Kidney (tissue), 14 donors: ENCODE data around the gene ZBTB42. TPM values are rescaled to one million over a fixed set of nuclear protein-coding genes. Genes with fewer than 3 reads are reported as not detected.
A peak's percentile ranks its signal among the peaks of the same experiment; 100 is the strongest.

Experiments
- DNase-seq, 5 donors: peaks; one replicate each; pipeline ENCODE4 v3.0.0-alpha.2; 2013 to 2020
- FAIRE-seq: peaks from 2 replicates; lab custom pipeline; 2012; peaks lifted over from hg19 to GRCh38; lab: Jason Lieb, UNC
- H3K27ac ChIP-seq, 2 donors: one replicate each; pipeline ENCODE4 v1.7.0; 2013; ENCODE audit warnings: low read depth in 2 of 2, low read length in 2 of 2, inconsistent platforms in 1 of 2
- H3K27me3 ChIP-seq: one replicate; pipeline ENCODE4 v1.7.1; 2013; ENCODE audit warnings: low read length, inconsistent platforms; ENCODE audit not compliant: control insufficient read depth, insufficient read depth
- H3K36me3 ChIP-seq, 3 donors: one replicate each; pipeline versions ENCODE4 v1.7.0 to v1.7.1; 2013; ENCODE audit warnings: low read length in 3 of 3, control low read depth in 1 of 3, inconsistent platforms in 1 of 3; ENCODE audit not compliant: insufficient read depth in 3 of 3, control insufficient read depth in 2 of 3
- H3K4me1 ChIP-seq, 3 donors: one replicate each; pipeline versions ENCODE4 v1.7.0 to v1.7.1; 2013; ENCODE audit warnings: low read length in 3 of 3, inconsistent platforms in 1 of 3, low read depth in 1 of 3; ENCODE audit not compliant: control insufficient read depth in 2 of 3, insufficient read depth in 2 of 3
- H3K4me3 ChIP-seq, 3 donors: one replicate each; pipeline versions ENCODE4 v1.7.0 to v1.8.1; 2013; ENCODE audit warnings: low read length in 3 of 3, control low read depth in 1 of 3, inconsistent platforms in 1 of 3
- H3K9ac ChIP-seq, 3 donors: one replicate each; pipeline versions ENCODE4 v1.7.0 to v1.7.1; 2013; ENCODE audit warnings: low read length in 3 of 3, control low read depth in 1 of 3, inconsistent platforms in 1 of 3
- H3K9me3 ChIP-seq, 3 donors: one replicate each; pipeline versions ENCODE4 v1.7.0 to v1.7.1; 2013; ENCODE audit warnings: low read length in 3 of 3, control low read depth in 1 of 3, inconsistent platforms in 1 of 3; ENCODE audit not compliant: control insufficient read depth in 2 of 3, insufficient read depth in 1 of 3
- CTCF ChIP-seq: IDR thresholded peaks from 3 replicates; pipeline ENCODE4 v1.5.1; 2012; ENCODE audit warnings: mild to moderate bottlenecking, moderate library complexity, borderline replicate concordance; ENCODE audit not compliant: insufficient read depth; ENCODE audit errors: extremely low read depth
- intact Hi-C: fragments of 100-400 bp; cut with DNase I; formaldehyde crosslinking; loops from one replicate; pipeline ENCODE4 v1.11.1; 2022
- polyA plus RNA-seq: library from polyadenylated mRNA; stranded (reverse); fragments of 350-450 nt; fragmentation: Illumina TruSeq; extraction: RNeasy Lipid Tissue Mini Kit (QIAGEN cat#74804); gene quantifications from one replicate; pipeline ENCODE4 v1.2.3, GENCODE V29; 2014; ENCODE audit warnings: low read depth, low replicate concordance; ENCODE audit not compliant: insufficient read depth
- total RNA-seq: library from RNA; stranded (reverse); fragmentation: NEBNext Ultra II Directional; extraction: Animal tissue kit (Norgen Biotek cat#: 25700); gene quantifications from one replicate; pipeline ENCODE4 v1.2.1, GENCODE V29; 2021
- donor health status: control.
- donor health status: control.
- donor health status: control.
- donor health status: control.
- donor health status: control.
- donor health status: DM: yes; HTN: yes; CAD: no.
- donor health status: Normal renal cell carcinoma (clear cell type).

Gene ZBTB42
- total and polyA plus RNA-seq, 2 donors from 2014 or later: 3.9 to 10.0 TPM

GRCh38 chr14:104752423-104752734, 48.5 kb upstream of the ZBTB42 start:
- no peak for FAIRE-seq
- peaks cover 3 to 27% (median 19%) of the 10 kb centered on the region in 3 donors for H3K4me1 ChIP-seq
- TF ChIP-seq CTCF: no peak
- DNase-seq: no peak
- H3K27ac ChIP-seq: peak overlapping the region; percentile 6 to 79
- H3K9me3 ChIP-seq: no peaks in the 10 kb centered on the region
- H3K36me3 ChIP-seq: peaks cover 2 to 15% (median 11%) of the 10 kb centered on the region in 3 donors
- H3K27me3 ChIP-seq: no peaks in the 10 kb centered on the region
- intact Hi-C loops: no loop called here
- peak overlapping the region; percentile 57 to 89 (median 73) for H3K4me3 ChIP-seq
- H3K9ac ChIP-seq: peak overlapping the region in 2 of 3 donors; percentile 35 to 65

- no peaks in the 10 kb centered on the region for H3K27me3 ChIP-seq
- peak within 1 kb of the TSS; percentile 65 to 88 (median 74) for H3K9ac ChIP-seq
- H3K27ac ChIP-seq: peak within 1 kb of the TSS; percentile 49 to 79
- peaks cover 0 to 27% (median 19%) of the 10 kb centered on the region in 3 donors for H3K4me1 ChIP-seq
- no peak for TF ChIP-seq CTCF
- DNase-seq (peak; percentile 100), FAIRE-seq (peak; percentile 80)
- intact Hi-C loops: no loop called here
- peak within 1 kb of the TSS; percentile 73 to 89 (median 81) for H3K4me3 ChIP-seq
- H3K9me3 ChIP-seq: no peaks in the 10 kb centered on the region
- H3K36me3 ChIP-seq: peaks cover 2 to 15% (median 11%) of the 10 kb centered on the region in 3 donors
Observed at GRCh38 chr14:104752735-104753527, 48.0 kb upstream of the ZBTB42 start, which contains the start of gene SIVA1. Gene SIVA1 (plus strand): TSS chr14:104753147. CDS start chr14:104753202, 55 bp downstream.

DNA sequence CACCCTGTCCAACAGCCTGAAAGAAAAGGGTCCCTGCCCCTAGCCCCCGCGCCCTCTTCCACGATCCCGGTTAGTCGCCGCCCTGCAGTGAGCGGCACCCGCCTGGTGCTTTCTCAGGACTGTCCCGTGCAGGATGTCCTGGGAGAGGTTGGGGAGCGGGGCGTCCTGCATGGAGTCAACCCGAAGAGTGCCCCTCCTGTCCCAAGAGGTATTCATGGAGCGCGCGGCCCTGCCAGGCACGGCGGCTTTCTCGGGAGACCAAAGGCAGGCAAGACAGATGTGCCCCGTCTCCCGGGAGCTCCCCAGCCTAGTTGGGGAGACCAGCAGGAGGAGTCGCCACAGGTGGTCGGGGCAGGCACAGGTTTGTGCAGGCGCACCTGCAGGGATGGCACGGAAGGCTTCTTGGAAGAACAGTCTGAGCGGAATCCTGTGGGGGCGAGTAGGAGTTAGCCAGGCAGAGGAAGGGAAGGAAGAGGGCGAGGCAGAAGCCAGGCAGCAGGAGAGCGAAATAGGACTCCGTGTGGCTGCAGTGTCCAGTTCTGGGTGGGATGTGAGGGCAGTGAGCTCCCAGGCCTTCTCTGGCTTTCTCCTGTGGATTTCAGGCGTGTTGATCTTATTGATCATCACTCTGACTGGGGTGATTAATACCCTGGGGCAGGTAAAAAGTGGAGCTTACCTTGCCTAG, 47.2 kb upstream of the ZBTB42 start:
- intact Hi-C loops: no loop called here
- no peak for FAIRE-seq
- H3K9me3 ChIP-seq: no peaks in the 10 kb centered on the region
- DNase-seq: peak in 1 of 5 donors; percentile 87
- H3K4me3 ChIP-seq: peak overlapping the region; percentile 66 to 89 (median 81)
- peak overlapping the region in 1 of 2 donors; percentile 65 for H3K27ac ChIP-seq
- H3K9ac ChIP-seq: peak overlapping the region; percentile 57 to 88 (median 74)
- no peak for TF ChIP-seq CTCF
- H3K36me3 ChIP-seq: peaks cover 2 to 17% (median 14%) of the 10 kb centered on the region in 3 donors
- H3K27me3 ChIP-seq: no peaks in the 10 kb centered on the region
- H3K4me1 ChIP-seq: peaks cover 0 to 22% (median 19%) of the 10 kb centered on the region in 3 donors
